NOMO-1 treated with dmso at 0.1 percent for 144 hours (cell line): Measurements from ENCODE around the gene KPRP.

Experiments
- DNase-seq: peaks from one replicate; lab custom pipeline; 2025; ENCODE audit not compliant: unreplicated experiment; lab: John Stamatoyannopoulos, UW

Gene KPRP

GRCh38 chr1:152774875-152775274 lies 17.1 kb downstream of the KPRP start, which contains the start of gene LCE1F:
LCE1F (plus strand) TSS chr1:152775140; CDS start chr1:152776372, 1,232 bp downstream.
- no peak for DNase-seq

GRCh38 chr1:152776361-152776760 lies 18.5 kb downstream of the KPRP start:
- no peak for DNase-seq

- no peak for DNase-seq
Observed at GRCh38 chr1:152777510-152778137, 19.8 kb downstream of the KPRP start.

- no peak for DNase-seq
Observed at GRCh38 chr1:152783095-152783494, 25.3 kb downstream of the KPRP start.

GRCh38 chr1:152786077-152786476 lies 28.3 kb downstream of the KPRP start, which contains the start of gene LCE1E:
LCE1E (plus strand) TSS chr1:152786257; CDS start chr1:152787300, 1,043 bp downstream.
- DNase-seq: no peak

GRCh38 chr1:152795686-152796085 lies 37.9 kb downstream of the KPRP start:
- DNase-seq: no peak

- no peak for DNase-seq
Observed at GRCh38 chr1:152796421-152796820, 38.6 kb downstream of the KPRP start, which contains the start of gene LCE1D. LCE1D (plus strand) TSS chr1:152796721; CDS start chr1:152797795, 1,074 bp downstream.

- no peak for DNase-seq
Observed at GRCh38 chr1:152801333-152801732, 43.5 kb downstream of the KPRP start.

GRCh38 chr1:152806576-152806975 lies 48.8 kb downstream of the KPRP start, which contains the start of gene LCE1C:
LCE1C (minus strand) TSS chr1:152806651; CDS start chr1:152805478, 1,173 bp downstream.
- DNase-seq: no peak

GRCh38 chr1:152811050-152811449 lies 53.2 kb downstream of the KPRP start:
- no peak for DNase-seq
